WTC11 (cell line): ENCODE results near the gene C1orf56. TPM values are rescaled to one million over a fixed set of nuclear protein-coding genes. Genes with fewer than 3 reads are reported as not detected.

Experiments used
- ATAC-seq: fragments of 200-7000 bp; cut with Tn5 transposase; 2 replicates; pipeline ENCODE4 v1.10.0; 2021; ENCODE audit warnings: mild to moderate bottlenecking, moderate library complexity
- CTCF ChIA-PET: fragments of 300-600 bp; sonication (Branson Sonifier 250); formaldehyde crosslinking; loops from one replicate; lab custom pipeline; 2021; ENCODE audit warnings: antibody characterized with exemption; lab: Charles Lee
- POLR2A ChIA-PET: fragments of 350-600 bp; sonication (Branson Sonifier 250); formaldehyde crosslinking; loops from one replicate; lab custom pipeline; 2021; ENCODE audit warnings: antibody characterized with exemption; lab: Charles Lee
- DNase-seq: peaks from one replicate; pipeline ENCODE4 v3.0.0; 2021; ENCODE audit warnings: low spot score
- H3K27ac Mint-ChIP-seq: 2 replicates; pipeline ENCODE4 v1.8.0; 2021; ENCODE audit warnings: mixed read lengths
- H3K27me3 Mint-ChIP-seq: 2 replicates; pipeline ENCODE4 v1.8.0; 2021; ENCODE audit warnings: low read depth, mild to moderate bottlenecking, moderate library complexity, mixed read lengths
- H3K36me3 Mint-ChIP-seq: 2 replicates; pipeline ENCODE4 v1.8.0; 2021; ENCODE audit warnings: mixed read lengths
- H3K4me1 Mint-ChIP-seq: 2 replicates; pipeline ENCODE4 v1.8.0; 2022; ENCODE audit warnings: mixed read lengths
- H3K4me3 Mint-ChIP-seq: 2 replicates; pipeline ENCODE4 v1.8.0; 2021; ENCODE audit warnings: mild to moderate bottlenecking, moderate library complexity, mixed read lengths
- H3K9me3 Mint-ChIP-seq: 2 replicates; pipeline ENCODE4 v1.8.0; 2021; ENCODE audit warnings: mixed read lengths
- CBFB ChIP-seq: sonication (generic); formaldehyde crosslinking; IDR thresholded peaks from 2 replicates; pipeline ENCODE4 v1.8.1; 2022; ENCODE audit warnings: mild to moderate bottlenecking, low read depth, missing genetic modification reagents
- CREM ChIP-seq: sonication (generic); formaldehyde crosslinking; IDR thresholded peaks from 2 replicates; pipeline ENCODE4 v1.8.1; 2022; ENCODE audit warnings: mild to moderate bottlenecking, missing genetic modification reagents, moderate library complexity
- EMX1 ChIP-seq: fragments of 250-450 bp; sonication (Bioruptor Pico); IDR thresholded peaks from 2 replicates; pipeline ENCODE4 v1.8.0; 2021; ENCODE audit warnings: mild to moderate bottlenecking
- FOXJ3 ChIP-seq: sonication (generic); formaldehyde crosslinking; IDR thresholded peaks from 2 replicates; pipeline ENCODE4 v1.9.0; 2021; ENCODE audit warnings: missing genetic modification reagents, mild to moderate bottlenecking, borderline replicate concordance
- FOXP1 ChIP-seq: sonication (generic); formaldehyde crosslinking; IDR thresholded peaks from 2 replicates; pipeline ENCODE4 v1.8.0; 2022; ENCODE audit warnings: missing genetic modification reagents, mild to moderate bottlenecking, moderate library complexity, borderline replicate concordance
- GTF2I ChIP-seq: fragments of 250-450 bp; sonication (Bioruptor Pico); conservative IDR thresholded peaks from 2 replicates; pipeline ENCODE4 v1.4.0; 2021; ENCODE audit warnings: mild to moderate bottlenecking
- KAT7 ChIP-seq: sonication (generic); formaldehyde crosslinking; IDR thresholded peaks from 2 replicates; pipeline ENCODE4 v1.8.1; 2023; ENCODE audit warnings: missing genetic modification reagents, mild to moderate bottlenecking, borderline replicate concordance
- PRDM15 ChIP-seq: sonication (generic); formaldehyde crosslinking; IDR thresholded peaks from 2 replicates; pipeline ENCODE4 v1.8.0; 2022; ENCODE audit warnings: missing genetic modification reagents
- SMAD3 ChIP-seq: sonication (generic); formaldehyde crosslinking; IDR thresholded peaks from 2 replicates; pipeline ENCODE4 v1.8.0; 2022; ENCODE audit warnings: missing genetic modification reagents, mild to moderate bottlenecking, borderline replicate concordance
- SMAD4 ChIP-seq: sonication (generic); formaldehyde crosslinking; IDR thresholded peaks from 2 replicates; pipeline ENCODE4 v1.8.0; 2022; ENCODE audit warnings: mild to moderate bottlenecking, missing genetic modification reagents
- SOX15 ChIP-seq: fragments of 250-450 bp; sonication (Bioruptor Pico); IDR thresholded peaks from 2 replicates; pipeline ENCODE4 v1.9.0; 2021; ENCODE audit warnings: mild to moderate bottlenecking
- SP1 ChIP-seq: sonication (generic); formaldehyde crosslinking; conservative IDR thresholded peaks from 2 replicates; pipeline ENCODE4 v1.8.1; 2022; ENCODE audit warnings: missing genetic modification reagents
- ZMAT4 ChIP-seq: fragments of 250-450 bp; sonication (Bioruptor Pico); IDR thresholded peaks from 2 replicates; pipeline ENCODE4 v1.9.0; 2021; ENCODE audit warnings: mild to moderate bottlenecking
- ZNF232 ChIP-seq: sonication (generic); formaldehyde crosslinking; IDR thresholded peaks from 2 replicates; pipeline ENCODE4 v1.8.0; 2022; ENCODE audit warnings: mild to moderate bottlenecking, missing genetic modification reagents
- ZNF317 ChIP-seq: sonication (generic); formaldehyde crosslinking; IDR thresholded peaks from 2 replicates; pipeline ENCODE4 v1.8.1; 2023; ENCODE audit warnings: low read depth, mild to moderate bottlenecking, moderate library complexity, missing genetic modification reagents, borderline replicate concordance
- ZNF425 ChIP-seq: fragments of 250-450 bp; sonication (Bioruptor Pico); conservative IDR thresholded peaks from 2 replicates; pipeline ENCODE4 v1.9.0; 2021; ENCODE audit warnings: mild to moderate bottlenecking
- total RNA-seq: library from RNA; stranded (reverse); gene quantifications from 3 replicates; pipeline ENCODE4 v1.2.3, GENCODE V29; 2021
- TF ChIP-seq, protein P1 (sequence below): sonication (generic); formaldehyde crosslinking; IDR thresholded peaks from 2 replicates; pipeline ENCODE4 v1.8.0; 2022; ENCODE audit warnings: mild to moderate bottlenecking, missing genetic modification reagents
- TF ChIP-seq, protein P2 (sequence below): fragments of 250-450 bp; sonication (Bioruptor Pico); IDR thresholded peaks from 2 replicates; pipeline ENCODE4 v1.9.0; 2021; ENCODE audit warnings: mild to moderate bottlenecking
- TF ChIP-seq, protein P3 (sequence below): sonication (generic); formaldehyde crosslinking; IDR thresholded peaks from 2 replicates; pipeline ENCODE4 v1.8.1; 2022; ENCODE audit warnings: mild to moderate bottlenecking, moderate library complexity, missing genetic modification reagents
- TF ChIP-seq, protein P4 (sequence below): fragments of 250-450 bp; sonication (Bioruptor Pico); IDR thresholded peaks from 2 replicates; pipeline ENCODE4 v2.1.2; 2022; ENCODE audit warnings: mild to moderate bottlenecking, moderate library complexity

C1orf56 gene
- total RNA-seq, 1 experiment from 2014 or later = 2.9 TPM

DNA sequence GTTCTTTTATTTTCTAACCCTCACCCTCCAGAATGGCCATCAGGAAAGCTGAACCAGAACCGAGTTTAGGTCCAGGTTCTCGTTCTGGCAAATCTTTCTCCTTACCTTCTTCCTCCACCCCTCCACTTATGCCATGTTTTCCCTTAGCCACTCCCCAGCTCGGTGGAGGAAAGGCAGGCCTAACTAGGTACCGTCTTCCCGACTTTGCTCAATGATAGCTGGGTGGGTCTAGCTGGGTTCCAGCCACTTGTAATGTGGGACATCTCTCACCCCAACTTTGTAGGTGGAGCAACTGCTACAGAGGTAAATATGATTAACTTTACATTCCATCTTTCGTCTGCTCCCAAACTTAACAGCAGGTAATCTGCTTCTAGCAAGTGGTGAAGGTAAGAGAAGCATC is 10.5 kb upstream of the C1orf56 start:
- Mint-ChIP-seq H3K9me3 (no peaks in the 10 kb centered on the region), H3K36me3 (peaks cover 17% of the 10 kb centered on the region)
- CTCF ChIA-PET = interaction anchor here (0.6 to 2.2 kb wide), 8 partner anchors 11 to 822 kb away, joined by 3 to 16 read pairs (median 4); partner anchors contain the start of genes C1orf56, CDC42SE1, GABPB2 and MINDY1
- ATAC-seq = no peak
- TF ChIP-seq PRDM15 (CRISPR knock-in tag) (peak; percentile 30), KAT7 (CRISPR knock-in tag) (no peak), FOXP1 (CRISPR knock-in tag) (no peak), ZMAT4 (no peak)
- TF ChIP-seq, protein P1, sequence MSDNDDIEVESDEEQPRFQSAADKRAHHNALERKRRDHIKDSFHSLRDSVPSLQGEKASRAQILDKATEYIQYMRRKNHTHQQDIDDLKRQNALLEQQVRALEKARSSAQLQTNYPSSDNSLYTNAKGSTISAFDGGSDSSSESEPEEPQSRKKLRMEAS (CRISPR knock-in tag) = no peak
- TF ChIP-seq, protein P2, sequence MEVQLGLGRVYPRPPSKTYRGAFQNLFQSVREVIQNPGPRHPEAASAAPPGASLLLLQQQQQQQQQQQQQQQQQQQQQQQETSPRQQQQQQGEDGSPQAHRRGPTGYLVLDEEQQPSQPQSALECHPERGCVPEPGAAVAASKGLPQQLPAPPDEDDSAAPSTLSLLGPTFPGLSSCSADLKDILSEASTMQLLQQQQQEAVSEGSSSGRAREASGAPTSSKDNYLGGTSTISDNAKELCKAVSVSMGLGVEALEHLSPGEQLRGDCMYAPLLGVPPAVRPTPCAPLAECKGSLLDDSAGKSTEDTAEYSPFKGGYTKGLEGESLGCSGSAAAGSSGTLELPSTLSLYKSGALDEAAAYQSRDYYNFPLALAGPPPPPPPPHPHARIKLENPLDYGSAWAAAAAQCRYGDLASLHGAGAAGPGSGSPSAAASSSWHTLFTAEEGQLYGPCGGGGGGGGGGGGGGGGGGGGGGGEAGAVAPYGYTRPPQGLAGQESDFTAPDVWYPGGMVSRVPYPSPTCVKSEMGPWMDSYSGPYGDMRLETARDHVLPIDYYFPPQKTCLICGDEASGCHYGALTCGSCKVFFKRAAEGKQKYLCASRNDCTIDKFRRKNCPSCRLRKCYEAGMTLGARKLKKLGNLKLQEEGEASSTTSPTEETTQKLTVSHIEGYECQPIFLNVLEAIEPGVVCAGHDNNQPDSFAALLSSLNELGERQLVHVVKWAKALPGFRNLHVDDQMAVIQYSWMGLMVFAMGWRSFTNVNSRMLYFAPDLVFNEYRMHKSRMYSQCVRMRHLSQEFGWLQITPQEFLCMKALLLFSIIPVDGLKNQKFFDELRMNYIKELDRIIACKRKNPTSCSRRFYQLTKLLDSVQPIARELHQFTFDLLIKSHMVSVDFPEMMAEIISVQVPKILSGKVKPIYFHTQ = no peak
- TF ChIP-seq, protein P3, sequence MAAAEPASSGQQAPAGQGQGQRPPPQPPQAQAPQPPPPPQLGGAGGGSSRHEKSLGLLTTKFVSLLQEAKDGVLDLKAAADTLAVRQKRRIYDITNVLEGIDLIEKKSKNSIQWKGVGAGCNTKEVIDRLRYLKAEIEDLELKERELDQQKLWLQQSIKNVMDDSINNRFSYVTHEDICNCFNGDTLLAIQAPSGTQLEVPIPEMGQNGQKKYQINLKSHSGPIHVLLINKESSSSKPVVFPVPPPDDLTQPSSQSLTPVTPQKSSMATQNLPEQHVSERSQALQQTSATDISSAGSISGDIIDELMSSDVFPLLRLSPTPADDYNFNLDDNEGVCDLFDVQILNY = no peak
- TF ChIP-seq, all 79 proteins: peak for 1
- POLR2A ChIA-PET = interaction anchor here (1.1 kb wide), 1 partner anchor 11 kb away, joined by 5 read pairs; no protein-coding TSS in a partner anchor
- H3K4me3 Mint-ChIP-seq = 0 out of 2 replicates have a peak overlapping the region, but pooled peaks have one; percentile 5
- peaks cover 16% of the 10 kb centered on the region for H3K4me1 Mint-ChIP-seq
- H3K27ac Mint-ChIP-seq = peak overlapping the region; percentile 93
- H3K27me3 Mint-ChIP-seq = no peaks in the 10 kb centered on the region
- DNase-seq = no peak

GRCh38 chr1:151039521-151039920 is 8.0 kb upstream of the C1orf56 start:
- H3K27me3 Mint-ChIP-seq = no peaks in the 10 kb centered on the region
- CTCF ChIA-PET = interaction anchor here (1.0 to 1.4 kb wide), 3 partner anchors 9 to 60 kb away, joined by 4 to 8 read pairs (median 4); partner anchors contain the start of gene C1orf56
- no peak overlapping the region; the same call in 1 of the 2 replicates for H3K27ac Mint-ChIP-seq
- H3K4me3 Mint-ChIP-seq = no peak overlapping the region
- ATAC-seq = no peak
- no peak for DNase-seq
- no peaks in the 10 kb centered on the region for H3K9me3 Mint-ChIP-seq
- peaks cover 7% of the 10 kb centered on the region; the same call in 1 of the 2 replicates for H3K36me3 Mint-ChIP-seq
- POLR2A ChIA-PET = no interaction called here
- peaks cover 16% of the 10 kb centered on the region for H3K4me1 Mint-ChIP-seq
- TF ChIP-seq FOXJ3 (CRISPR knock-in tag) (no peak), SMAD4 (CRISPR knock-in tag) (no peak), CREM (CRISPR knock-in tag) (no peak), CBFB (CRISPR knock-in tag) (no peak), SOX15 (CRISPR knock-in tag) (no peak), ZNF425 (CRISPR knock-in tag) (no peak), ZNF317 (CRISPR knock-in tag) (no peak), SMAD3 (CRISPR knock-in tag) (no peak), EMX1 (no peak), SP1 (CRISPR knock-in tag) (no peak), ZNF232 (CRISPR knock-in tag) (no peak), GTF2I (no peak)
- TF ChIP-seq, protein P4, sequence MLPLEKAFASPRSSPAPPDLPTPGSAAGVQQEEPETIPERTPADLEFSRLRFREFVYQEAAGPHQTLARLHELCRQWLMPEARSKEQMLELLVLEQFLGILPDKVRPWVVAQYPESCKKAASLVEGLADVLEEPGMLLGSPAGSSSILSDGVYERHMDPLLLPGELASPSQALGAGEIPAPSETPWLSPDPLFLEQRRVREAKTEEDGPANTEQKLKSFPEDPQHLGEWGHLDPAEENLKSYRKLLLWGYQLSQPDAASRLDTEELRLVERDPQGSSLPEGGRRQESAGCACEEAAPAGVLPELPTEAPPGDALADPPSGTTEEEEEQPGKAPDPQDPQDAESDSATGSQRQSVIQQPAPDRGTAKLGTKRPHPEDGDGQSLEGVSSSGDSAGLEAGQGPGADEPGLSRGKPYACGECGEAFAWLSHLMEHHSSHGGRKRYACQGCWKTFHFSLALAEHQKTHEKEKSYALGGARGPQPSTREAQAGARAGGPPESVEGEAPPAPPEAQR (CRISPR knock-in tag) = no peak
- TF ChIP-seq, protein P3 = no peak
